Amniotic epithelial cell (primary cell): ENCODE data around the gene ZSCAN5A.
"Not testable (repeated sequence)": the region's sequence is repeated elsewhere in the genome, so short reads cannot be mapped to it uniquely, and the experiment has no call there.

Experiments
- DNase-seq: peaks from one replicate; pipeline ENCODE4 v3.0.0-alpha.2; 2010; ENCODE audit warnings: low read depth

ZSCAN5A gene

DNA sequence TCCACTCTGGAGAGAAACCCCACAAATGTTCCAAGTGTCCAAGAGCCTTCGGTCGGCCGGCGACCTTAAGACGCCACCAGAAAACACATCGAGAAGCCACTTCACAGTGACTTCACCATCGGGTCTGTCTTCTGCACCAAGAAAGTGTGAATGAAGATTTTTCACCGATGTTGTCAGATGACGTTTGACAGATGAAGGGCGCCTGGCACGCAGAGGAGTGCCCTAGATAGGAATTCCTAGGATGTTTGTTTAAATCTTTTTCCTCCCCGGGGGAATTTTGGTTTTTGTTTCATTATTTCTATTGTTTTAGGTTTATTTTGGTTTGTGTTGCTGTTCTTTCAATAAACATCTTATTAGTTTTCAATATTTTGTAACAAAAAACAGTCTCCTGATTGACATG lies 105.5 kb downstream of the ZSCAN5A start:
- DNase-seq = no peak

DNA sequence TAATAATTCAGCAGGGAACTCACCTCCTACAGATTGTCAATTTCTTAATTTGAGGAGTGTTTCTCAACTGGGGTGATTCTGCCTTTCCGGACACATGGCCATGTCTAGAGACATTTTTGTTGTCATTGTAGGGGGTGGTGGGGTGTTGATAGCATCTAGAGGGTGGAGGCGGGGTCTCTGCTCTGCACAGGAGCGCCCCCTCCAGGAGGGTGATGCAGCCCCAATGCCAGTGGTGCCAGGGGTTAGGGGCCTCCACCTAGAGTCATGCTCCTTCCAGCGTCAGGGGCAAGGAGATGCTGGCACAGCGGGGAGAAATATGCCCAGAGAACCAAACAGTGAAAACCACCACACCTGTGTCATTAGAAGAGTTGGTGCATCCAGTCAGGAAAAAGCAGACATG lies 107.1 kb downstream of the ZSCAN5A start:
- not testable (repeated sequence) for DNase-seq

DNA sequence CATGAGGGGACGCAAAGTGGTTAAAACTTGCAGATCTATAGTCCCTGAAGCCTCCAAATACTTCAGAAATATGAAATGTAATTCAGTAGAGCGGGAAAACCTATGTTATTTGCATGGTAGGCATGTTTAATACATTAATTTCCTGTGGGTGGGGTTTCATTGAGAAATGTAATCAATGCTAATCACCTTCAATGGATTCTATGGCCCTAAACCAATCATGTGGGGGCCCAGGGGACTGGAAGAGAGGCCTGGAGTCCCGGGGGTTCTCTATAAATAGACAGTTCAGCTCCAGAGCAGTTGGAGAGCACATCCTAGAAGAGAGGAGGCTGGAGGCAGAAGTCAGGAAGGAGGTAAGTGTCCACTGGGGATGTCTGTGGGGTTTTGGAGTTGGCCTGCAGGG lies 112.7 kb downstream of the ZSCAN5A start, which contains the start of gene ZSCAN5C:
Gene ZSCAN5C, plus strand, starts transcription at position 301 of the 400 bp plus-strand sequence. CDS start 3,641 bp downstream, outside the sequence.
- no peak for DNase-seq

DNA sequence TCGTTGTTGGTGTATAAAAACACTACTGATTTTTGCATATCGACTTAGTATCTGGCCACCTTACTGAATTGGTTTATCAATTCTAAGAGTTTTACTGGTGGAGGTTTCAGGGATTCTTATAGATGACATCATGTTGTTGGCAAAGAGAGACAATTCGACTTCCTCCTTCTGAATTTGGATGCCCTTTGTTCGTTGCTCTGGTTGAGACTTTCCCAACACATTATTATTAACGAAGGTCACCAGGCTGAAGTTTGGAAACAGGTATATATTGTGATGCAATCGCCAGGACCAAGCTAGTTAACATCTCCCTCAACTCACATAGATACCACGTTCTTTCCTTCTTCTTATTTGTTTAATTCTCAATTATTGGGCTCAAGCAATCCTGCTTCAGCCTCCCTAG lies 115.0 kb downstream of the ZSCAN5A start:
- DNase-seq = no peak

DNA sequence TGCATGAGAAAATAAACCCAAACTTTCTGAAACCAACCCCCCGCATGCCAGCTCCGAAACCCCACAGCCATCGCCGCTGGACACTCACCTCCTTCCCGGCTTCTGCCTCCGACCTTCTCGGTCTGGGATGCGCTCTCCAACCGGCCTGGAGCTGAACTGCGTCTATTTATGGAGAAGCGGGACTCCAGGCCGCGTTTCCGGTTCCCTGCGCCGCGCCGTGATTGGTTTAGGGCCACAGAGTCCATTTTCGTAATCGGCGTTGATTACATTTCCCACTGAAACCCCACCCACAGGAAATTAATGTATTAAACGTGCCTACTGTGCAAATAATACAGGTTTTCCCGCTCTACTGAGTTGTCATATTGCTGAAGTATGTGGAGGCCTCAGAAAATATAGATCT lies 117.0 kb downstream of the ZSCAN5A start, which contains the start of gene ZSCAN5B:
Gene ZSCAN5B, minus strand, starts transcription at position 138 of the 400 bp plus-strand sequence. CDS start 4,731 bp downstream, outside the sequence.
- not testable (repeated sequence) for DNase-seq

DNA sequence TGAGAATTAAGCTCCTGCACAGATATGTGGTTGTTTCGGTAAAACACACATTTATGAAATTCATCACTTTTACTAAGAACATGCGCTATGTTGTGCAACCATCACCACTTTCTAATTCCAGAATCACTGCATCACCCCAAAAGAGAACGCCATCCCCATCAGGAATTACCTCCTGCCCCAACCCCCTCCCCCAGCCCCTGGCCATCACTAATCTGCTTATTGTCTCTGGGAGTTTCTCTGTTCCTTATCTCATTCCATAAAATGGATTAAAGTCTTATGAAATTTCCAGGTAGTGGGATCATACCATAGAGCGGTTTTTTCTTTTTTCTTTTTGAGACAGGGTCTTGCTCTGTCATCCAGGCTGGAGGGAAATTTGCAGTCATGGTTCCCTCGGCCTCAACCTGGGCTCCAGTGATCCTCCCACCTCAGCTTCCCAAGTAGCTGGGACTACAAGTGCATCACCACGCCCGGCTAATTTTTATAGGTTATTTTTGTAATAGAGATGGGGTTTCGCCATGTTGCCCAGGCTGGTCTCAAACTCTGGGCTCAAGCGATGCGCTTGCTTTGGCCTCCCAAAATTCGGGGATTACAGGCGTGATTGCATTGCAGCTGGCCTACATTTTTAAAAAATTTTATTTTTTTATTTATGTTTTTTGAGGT lies 120.5 kb downstream of the ZSCAN5A start:
- no peak for DNase-seq

DNA sequence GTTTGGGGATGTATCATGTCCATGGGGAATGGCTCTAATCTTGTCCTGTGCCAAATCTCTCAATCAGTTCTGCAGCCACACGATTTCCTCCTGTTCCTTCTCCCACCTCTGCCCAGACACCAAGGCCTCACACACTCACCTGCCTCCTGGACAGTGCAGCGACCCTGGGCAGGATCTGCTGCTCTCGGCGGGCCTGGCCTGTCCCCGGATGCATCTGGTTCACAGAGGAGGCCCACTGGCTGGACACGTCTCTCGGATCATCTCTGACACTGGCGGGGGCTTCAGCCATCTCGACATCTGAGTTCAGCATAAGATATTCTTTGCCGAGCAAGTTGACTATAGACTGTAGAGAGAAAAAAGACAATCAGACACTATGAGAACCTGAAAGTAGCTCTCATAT lies 122.9 kb downstream of the ZSCAN5A start:
- no peak for DNase-seq

DNA sequence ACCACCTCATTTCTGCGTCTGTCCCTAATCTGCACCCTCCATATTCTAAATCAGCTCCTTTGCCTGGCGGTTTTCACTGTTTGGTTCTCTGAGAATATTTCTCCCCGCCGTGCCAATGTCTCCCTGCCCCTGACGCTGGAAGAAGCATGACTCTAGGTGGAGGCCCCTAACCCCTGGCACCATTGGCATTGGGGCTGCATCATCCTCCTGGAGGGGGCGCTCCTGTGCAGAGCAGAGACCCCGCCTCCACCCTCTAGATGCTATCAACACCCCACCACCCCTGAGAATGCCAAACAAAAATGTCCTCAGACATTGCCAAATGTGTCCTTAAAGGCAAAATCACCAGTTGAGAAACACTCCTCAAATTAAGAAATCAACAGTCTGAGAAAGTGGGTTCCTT lies 123.5 kb downstream of the ZSCAN5A start:
- no peak for DNase-seq

DNA sequence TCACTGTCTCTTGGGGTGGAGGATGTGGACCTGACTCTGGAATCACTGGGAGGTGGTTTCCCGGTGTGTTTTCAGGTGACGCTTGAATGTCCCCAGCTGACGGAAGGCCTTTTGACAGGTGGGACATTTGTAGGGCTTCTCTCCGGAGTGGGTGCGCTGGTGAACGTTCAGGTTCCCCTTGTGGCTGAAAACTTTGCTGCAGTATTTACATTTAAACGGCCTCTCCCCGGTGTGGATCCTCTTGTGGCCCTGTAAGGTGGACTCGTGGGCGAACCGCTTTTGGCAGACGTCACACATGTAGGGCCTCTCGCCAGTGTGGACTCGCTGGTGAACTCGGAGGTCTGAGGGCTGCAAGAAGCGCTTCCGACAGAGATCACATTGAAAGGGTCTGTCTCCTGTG lies 124.9 kb downstream of the ZSCAN5A start:
- no peak for DNase-seq

DNA sequence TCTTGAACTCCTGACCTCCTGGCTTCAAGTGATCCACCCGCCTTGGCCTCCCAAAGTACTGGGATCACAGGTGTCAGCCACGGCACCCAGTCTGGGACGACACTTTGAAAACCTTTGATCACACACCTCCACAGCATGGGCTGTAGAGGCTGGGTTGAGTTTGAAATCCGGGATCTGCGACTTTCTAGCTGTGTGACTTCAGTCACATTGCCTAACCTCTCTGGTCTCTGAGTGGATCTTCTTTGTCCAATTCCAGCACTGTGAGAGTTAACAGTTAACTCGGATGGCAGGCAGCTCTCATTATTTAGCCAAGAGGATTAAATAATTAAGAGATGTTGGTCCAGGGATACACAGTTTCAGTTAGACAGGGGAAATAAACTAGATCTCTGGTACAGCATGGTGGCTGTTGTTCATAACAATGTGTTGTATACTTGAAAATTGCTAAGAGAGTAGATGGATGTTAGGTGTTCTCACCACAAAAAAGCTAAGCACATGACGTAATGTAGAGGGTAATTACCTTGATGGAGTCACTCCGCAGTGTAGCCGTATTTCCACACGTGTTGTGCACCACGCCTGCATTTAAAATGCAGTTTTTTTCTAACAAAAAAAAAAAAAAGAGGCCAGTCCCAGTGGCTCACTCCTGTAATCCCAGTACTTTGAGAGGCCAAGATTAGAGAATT lies 136.9 kb downstream of the ZSCAN5A start:
- DNase-seq = no peak

DNA sequence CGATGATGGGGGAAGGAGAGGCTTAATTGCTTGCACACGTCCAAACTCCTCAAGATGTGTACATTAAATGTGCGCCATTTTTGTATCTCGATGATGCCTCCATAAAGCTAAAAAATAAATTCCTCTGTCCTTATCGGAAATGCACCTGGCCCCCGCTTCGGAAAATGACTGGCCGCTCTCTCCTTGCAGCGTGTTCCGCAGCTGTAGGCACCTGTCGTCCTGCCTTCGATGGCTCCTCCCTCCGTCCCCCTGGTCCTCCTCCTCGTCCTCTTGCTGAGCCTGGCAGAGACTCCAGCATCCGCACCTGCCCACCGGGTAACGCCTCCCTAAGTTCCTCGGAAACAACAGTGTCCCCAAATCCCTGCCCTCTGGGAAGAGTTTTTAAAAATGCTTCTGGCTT lies 137.8 kb downstream of the ZSCAN5A start:
- no peak for DNase-seq

DNA sequence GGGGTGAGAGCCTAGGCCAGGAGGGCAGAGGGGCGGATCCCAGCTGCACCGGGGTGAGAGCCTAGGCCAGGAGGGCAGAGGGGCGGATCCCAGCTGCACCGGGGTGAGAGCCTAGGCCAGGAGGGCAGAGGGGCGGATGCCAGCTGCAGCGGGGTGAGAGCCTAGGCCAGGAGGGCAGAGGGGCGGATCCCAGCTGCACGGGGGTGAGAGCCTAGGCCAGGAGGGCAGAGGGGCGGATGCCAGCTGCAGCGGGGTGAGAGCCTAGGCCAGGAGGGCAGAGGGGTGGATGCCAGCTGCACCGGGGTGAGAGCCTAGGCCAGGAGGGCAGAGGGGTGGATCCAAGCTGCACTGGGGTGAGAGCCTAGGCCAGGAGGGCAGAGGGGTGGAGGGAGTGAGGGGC lies 138.3 kb downstream of the ZSCAN5A start:
- DNase-seq = not testable (repeated sequence)

DNA sequence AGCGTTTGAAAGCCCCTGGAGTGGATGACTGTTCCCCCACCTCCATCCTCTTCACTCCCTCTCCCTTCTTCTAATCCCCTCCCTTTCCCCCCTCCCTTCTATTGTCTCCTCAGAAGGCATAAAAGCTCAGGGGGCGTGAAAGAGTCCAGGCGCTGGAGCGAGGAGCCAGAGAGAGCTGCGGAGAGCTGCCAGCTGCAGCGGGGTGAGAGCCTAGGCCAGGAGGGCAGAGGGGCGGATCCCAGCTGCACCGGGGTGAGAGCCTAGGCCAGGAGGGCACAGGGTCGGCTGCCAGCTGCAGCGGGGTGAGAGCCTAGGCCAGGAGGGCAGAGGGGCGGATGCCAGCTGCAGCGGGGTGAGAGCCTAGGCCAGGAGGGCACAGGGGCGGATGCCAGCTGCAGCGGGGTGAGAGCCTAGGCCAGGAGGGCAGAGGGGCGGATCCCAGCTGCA lies 138.8 kb downstream of the ZSCAN5A start, which contains the start of gene GALP:
Gene GALP, plus strand, starts transcription at position 148 of the 447 bp plus-strand sequence. CDS start 1,101 bp downstream, outside the sequence.
- DNase-seq = not testable (repeated sequence)

DNA sequence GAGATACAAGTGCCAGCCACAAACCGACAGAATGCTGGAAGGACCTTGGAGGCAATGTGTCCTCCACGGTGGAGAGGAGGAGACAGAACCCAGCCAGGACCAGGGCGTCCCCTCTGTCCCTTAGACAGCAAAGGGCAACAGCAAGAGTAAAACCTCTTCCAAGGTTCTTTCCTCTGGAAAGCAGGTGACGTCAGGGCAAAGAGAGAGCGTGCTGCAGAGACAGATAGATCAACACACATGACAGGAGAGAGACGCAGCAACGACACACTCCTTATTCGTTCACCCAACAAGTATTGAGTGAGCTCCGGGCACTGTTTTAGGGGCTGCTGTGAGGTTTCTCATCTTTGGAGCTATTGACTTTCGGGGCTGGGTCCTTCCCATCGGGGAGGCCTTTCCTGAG lies 140.1 kb downstream of the ZSCAN5A start:
- no peak for DNase-seq

DNA sequence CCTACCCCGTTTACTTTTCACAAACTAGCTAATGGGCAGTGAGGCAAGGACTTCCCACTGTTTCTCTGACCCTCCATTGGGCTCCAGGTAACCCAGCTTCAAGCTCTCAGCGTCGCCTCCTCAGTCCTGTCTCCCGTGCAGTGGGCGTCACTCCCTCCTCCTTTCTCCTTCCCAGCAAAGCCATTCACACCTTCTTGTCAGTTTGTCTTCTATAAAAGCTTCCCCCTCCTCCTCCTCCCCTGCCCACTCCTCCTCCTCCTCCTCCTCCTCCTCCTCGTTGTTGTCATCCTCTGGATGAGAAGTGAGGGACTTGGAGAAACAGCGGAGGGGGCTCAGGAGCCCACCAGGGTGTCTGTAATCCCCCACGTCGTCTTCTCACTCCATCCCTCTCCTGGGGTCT lies 140.6 kb downstream of the ZSCAN5A start:
- no peak for DNase-seq
